B cell (primary cell): ENCODE measurements around the gene LGALS4.
"Not testable (repeated sequence)": the region's sequence is repeated elsewhere in the genome, so short reads cannot be mapped to it uniquely, and the experiment has no call there.

Source experiments
- CTCF ChIP-seq: fragments of 200-600 bp; IDR thresholded peaks from one replicate; pipeline ENCODE4 v1.8.0; 2022; ENCODE audit warnings: antibody characterized with exemption, mild to moderate bottlenecking
- EZH2 ChIP-seq: IDR thresholded peaks from 2 replicates; pipeline ENCODE4 v1.6.1; 2012; ENCODE audit warnings: borderline replicate concordance, low read depth, mild to moderate bottlenecking, moderate library complexity, low read length; ENCODE audit not compliant: insufficient read depth, poor library complexity, severe bottlenecking

- not testable (repeated sequence) for TF ChIP-seq CTCF, EZH2
These were observed 21.2 kb downstream of the LGALS4 start for GRCh38 chr19:38791451-38792064.
